ENCODE measurements around the gene COQ6.
A peak's percentile ranks its signal among the peaks of the same experiment; 100 is the strongest.
"Not testable (repeated sequence)": the region's sequence is repeated elsewhere in the genome, so short reads cannot be mapped to it uniquely, and the experiment has no call there.

COQ6 gene

GRCh38 chr14:73965216-73965615, 15.1 kb downstream of the COQ6 start:
- Mint-ChIP-seq H3K9me3 (no peaks in the 10 kb centered on the region), H3K4me3 (no peak overlapping the region), H3K27me3 (ENCODE audit: low read depth, poor library complexity) (no peaks in the 10 kb centered on the region), H3K27ac (peak overlapping the region; percentile 24), H3K4me1 (no peaks in the 10 kb centered on the region), H3K36me3 (ENCODE audit: low read depth) (peaks cover 41% of the 10 kb centered on the region)
- no peak for DNase-seq
- no peak for TF ChIP-seq CTCF (IDR thresholded peaks at IDR 0.05)

- H3K27ac Mint-ChIP-seq = peak overlapping the region; percentile 85
- no peak for DNase-seq
- no peak for TF ChIP-seq CTCF (IDR thresholded peaks at IDR 0.05)
- H3K27me3 Mint-ChIP-seq (ENCODE audit: low read depth, poor library complexity) = no peaks in the 10 kb centered on the region
- no peaks in the 10 kb centered on the region for H3K9me3 Mint-ChIP-seq
- H3K4me1 Mint-ChIP-seq = no peaks in the 10 kb centered on the region
- H3K36me3 Mint-ChIP-seq (ENCODE audit: low read depth) = peaks cover 31% of the 10 kb centered on the region
- H3K4me3 Mint-ChIP-seq = no peak overlapping the region
Observed at GRCh38 chr14:73968885-73969284, 18.8 kb downstream of the COQ6 start.

- Mint-ChIP-seq H3K36me3 (ENCODE audit: low read depth) (peaks cover 25% of the 10 kb centered on the region), H3K4me3 (no peak overlapping the region), H3K27ac (no peak overlapping the region), H3K4me1 (no peaks in the 10 kb centered on the region), H3K9me3 (no peaks in the 10 kb centered on the region), H3K27me3 (ENCODE audit: low read depth, poor library complexity) (no peaks in the 10 kb centered on the region)
- DNase-seq = no peak
- TF ChIP-seq CTCF (IDR thresholded peaks at IDR 0.05) = no peak
Observed at GRCh38 chr14:73973497-73973896, 23.4 kb downstream of the COQ6 start.

GRCh38 chr14:73976125-73976524, 26.0 kb downstream of the COQ6 start:
- no peak overlapping the region for H3K4me3 Mint-ChIP-seq
- peaks cover 18% of the 10 kb centered on the region for H3K36me3 Mint-ChIP-seq (ENCODE audit: low read depth)
- DNase-seq = no peak
- no peak for TF ChIP-seq CTCF (IDR thresholded peaks at IDR 0.05)
- H3K27ac Mint-ChIP-seq = no peak overlapping the region
- H3K27me3 Mint-ChIP-seq (ENCODE audit: low read depth, poor library complexity) = no peaks in the 10 kb centered on the region
- no peaks in the 10 kb centered on the region for H3K4me1 Mint-ChIP-seq
- no peaks in the 10 kb centered on the region for H3K9me3 Mint-ChIP-seq

GRCh38 chr14:73977896-73978295, 27.8 kb downstream of the COQ6 start:
- Mint-ChIP-seq H3K4me1 (no peaks in the 10 kb centered on the region), H3K36me3 (ENCODE audit: low read depth) (peaks cover 5% of the 10 kb centered on the region), H3K4me3 (no peak overlapping the region), H3K27ac (no peak overlapping the region), H3K9me3 (no peaks in the 10 kb centered on the region), H3K27me3 (ENCODE audit: low read depth, poor library complexity) (no peaks in the 10 kb centered on the region)
- no peak for DNase-seq
- no peak for TF ChIP-seq CTCF (IDR thresholded peaks at IDR 0.05)

- peaks cover 26% of the 10 kb centered on the region for H3K36me3 Mint-ChIP-seq (ENCODE audit: low read depth)
- peaks cover 5% of the 10 kb centered on the region for H3K4me1 Mint-ChIP-seq
- no peak for TF ChIP-seq CTCF (IDR thresholded peaks at IDR 0.05)
- no peaks in the 10 kb centered on the region for H3K27me3 Mint-ChIP-seq (ENCODE audit: low read depth, poor library complexity)
- no peaks in the 10 kb centered on the region for H3K9me3 Mint-ChIP-seq
- no peak overlapping the region for H3K4me3 Mint-ChIP-seq
- no peak overlapping the region for H3K27ac Mint-ChIP-seq
- no peak for DNase-seq
Observed at GRCh38 chr14:73988065-73988464, 38.0 kb downstream of the COQ6 start.

- H3K27ac Mint-ChIP-seq; H3K4me3 Mint-ChIP-seq; DNase-seq; H3K27me3 Mint-ChIP-seq (ENCODE audit: low read depth, poor library complexity); H3K9me3 Mint-ChIP-seq: not testable (repeated sequence)
- peaks cover 26% of the 10 kb centered on the region for H3K36me3 Mint-ChIP-seq (ENCODE audit: low read depth)
- peaks cover 10% of the 10 kb centered on the region for H3K4me1 Mint-ChIP-seq
Observed at GRCh38 chr14:73988656-73989055, 38.6 kb downstream of the COQ6 start.

All from nephron progenitor cell (in vitro differentiated cells).